ENCODE results near the gene PHACTR1.

Gene PHACTR1

DNA sequence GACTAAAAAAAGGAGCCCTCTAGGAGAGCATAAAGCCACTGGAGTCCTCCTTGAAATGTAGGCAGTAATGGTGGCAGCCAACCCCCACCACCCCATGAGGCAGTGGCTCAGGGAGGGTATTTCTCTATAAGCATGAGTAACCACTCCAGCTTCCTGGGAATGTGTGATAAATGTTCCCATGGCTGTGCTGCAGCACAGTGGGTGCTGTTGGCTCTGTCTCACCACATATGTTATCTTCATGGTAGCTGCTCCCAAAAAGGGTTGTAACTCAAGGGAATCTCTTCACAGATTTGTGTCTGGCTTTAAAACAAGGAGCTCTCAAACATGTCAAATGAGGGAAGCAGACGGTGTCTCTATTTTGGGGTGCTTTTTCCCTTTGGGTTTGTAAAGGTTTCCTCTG is 7.5 kb upstream of the PHACTR1 start:
- H3K4me3 ChIP-seq (replicated peaks; ENCODE audit: low read depth, low read length), result no peak overlapping the region
- TF ChIP-seq, protein P1, sequence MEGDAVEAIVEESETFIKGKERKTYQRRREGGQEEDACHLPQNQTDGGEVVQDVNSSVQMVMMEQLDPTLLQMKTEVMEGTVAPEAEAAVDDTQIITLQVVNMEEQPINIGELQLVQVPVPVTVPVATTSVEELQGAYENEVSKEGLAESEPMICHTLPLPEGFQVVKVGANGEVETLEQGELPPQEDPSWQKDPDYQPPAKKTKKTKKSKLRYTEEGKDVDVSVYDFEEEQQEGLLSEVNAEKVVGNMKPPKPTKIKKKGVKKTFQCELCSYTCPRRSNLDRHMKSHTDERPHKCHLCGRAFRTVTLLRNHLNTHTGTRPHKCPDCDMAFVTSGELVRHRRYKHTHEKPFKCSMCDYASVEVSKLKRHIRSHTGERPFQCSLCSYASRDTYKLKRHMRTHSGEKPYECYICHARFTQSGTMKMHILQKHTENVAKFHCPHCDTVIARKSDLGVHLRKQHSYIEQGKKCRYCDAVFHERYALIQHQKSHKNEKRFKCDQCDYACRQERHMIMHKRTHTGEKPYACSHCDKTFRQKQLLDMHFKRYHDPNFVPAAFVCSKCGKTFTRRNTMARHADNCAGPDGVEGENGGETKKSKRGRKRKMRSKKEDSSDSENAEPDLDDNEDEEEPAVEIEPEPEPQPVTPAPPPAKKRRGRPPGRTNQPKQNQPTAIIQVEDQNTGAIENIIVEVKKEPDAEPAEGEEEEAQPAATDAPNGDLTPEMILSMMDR (IDR thresholded peaks at IDR 0.05; ENCODE audit: low read depth, low read length, missing control alignments), result no peak
- peak; percentile 6 for DNase-seq (ENCODE audit: extremely low read depth, low read depth)

DNA sequence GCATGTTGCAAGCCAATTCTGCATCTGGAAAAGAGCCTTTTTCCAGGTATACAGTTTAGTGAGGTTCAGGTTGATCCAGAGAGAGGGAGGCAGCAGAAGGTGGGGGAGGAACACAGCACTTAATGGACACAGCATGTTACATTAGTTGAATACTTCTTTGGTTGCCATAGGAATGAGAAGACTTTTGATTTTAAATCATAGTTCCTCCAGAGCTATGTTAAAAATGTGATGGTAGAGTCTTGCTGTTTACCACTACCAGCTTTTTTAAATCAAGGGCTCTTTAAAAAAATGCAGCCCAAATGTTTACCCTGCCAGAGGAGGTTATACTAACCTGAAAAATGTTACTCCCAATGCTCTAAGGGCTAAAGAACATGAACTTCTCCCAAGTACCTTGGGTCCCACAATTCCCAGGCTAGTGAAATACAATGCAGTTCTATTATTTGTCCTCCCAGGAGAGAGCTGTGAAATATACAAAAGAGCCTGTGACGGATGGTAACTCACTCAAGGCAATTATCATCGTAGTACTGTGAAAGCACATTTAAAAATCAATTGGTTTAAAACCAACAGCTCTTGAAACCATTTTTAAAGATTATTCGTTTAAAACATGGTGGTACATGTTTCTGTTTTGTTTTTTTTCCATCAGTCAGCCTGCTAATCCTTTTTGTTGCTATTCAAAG is 6.9 kb upstream of the PHACTR1 start:
- TF ChIP-seq, protein P1 (IDR thresholded peaks at IDR 0.05; ENCODE audit: low read depth, low read length, missing control alignments), result no peak
- H3K4me3 ChIP-seq (replicated peaks; ENCODE audit: low read depth, low read length), result no peak overlapping the region
- DNase-seq (ENCODE audit: extremely low read depth, low read depth), result no peak

DNA sequence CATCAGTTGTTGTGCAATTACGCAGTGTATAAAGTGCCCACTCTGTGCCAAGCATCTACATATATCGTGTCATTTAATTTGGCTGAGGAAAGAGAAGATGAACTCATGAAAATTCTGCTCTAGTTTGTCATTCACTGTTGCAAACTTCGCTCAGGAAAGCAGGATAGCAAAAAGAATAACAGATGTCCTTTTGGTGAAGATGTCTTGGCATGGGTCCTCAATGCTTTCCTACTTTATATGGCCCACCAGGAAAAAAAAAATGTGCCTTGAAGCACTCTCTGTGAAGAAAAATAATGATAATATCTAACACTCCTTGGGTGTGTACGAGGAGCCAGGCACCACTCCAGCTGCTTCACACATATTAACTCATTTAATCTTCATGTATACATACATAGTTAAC is 5.6 kb upstream of the PHACTR1 start:
- no peak overlapping the region for H3K4me3 ChIP-seq (replicated peaks; ENCODE audit: low read depth, low read length)
- DNase-seq (ENCODE audit: extremely low read depth, low read depth), result no peak
- TF ChIP-seq, protein P1 (IDR thresholded peaks at IDR 0.05; ENCODE audit: low read depth, low read length, missing control alignments), result no peak

GRCh38 chr6:12714022-12714421 is 2.5 kb upstream of the PHACTR1 start:
- no peak overlapping the region for H3K4me3 ChIP-seq (replicated peaks; ENCODE audit: low read depth, low read length)
- TF ChIP-seq, protein P1 (IDR thresholded peaks at IDR 0.05; ENCODE audit: low read depth, low read length, missing control alignments), result no peak
- no peak for DNase-seq (ENCODE audit: extremely low read depth, low read depth)

DNA sequence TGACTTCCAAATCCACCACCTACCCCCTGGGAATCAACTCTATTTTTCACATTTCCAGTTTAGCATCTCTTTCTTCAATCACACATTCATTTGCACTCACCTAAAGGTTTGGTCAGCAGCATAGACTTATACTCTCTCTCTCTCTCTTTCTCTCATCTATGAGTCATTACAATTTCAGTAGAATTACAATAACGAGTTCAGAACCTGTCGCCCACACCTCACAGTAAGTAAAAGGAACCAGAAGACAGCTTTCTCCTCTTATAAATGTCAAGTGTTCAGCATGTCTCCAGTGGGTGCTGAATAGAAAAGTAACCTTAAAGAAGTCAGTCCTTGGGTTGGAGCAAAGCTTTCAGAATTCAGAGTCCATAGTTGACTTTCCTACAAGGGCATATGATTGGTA is 1.1 kb upstream of the PHACTR1 start:
- DNase-seq (ENCODE audit: extremely low read depth, low read depth), result no peak
- TF ChIP-seq, protein P1 (IDR thresholded peaks at IDR 0.05; ENCODE audit: low read depth, low read length, missing control alignments), result no peak
- no peak overlapping the region for H3K4me3 ChIP-seq (replicated peaks; ENCODE audit: low read depth, low read length)

GRCh38 chr6:12717356-12717755 is 789 bp downstream of the PHACTR1 start:
- TF ChIP-seq, protein P1 (IDR thresholded peaks at IDR 0.05; ENCODE audit: low read depth, low read length, missing control alignments), result no peak
- DNase-seq (ENCODE audit: extremely low read depth, low read depth), result no peak

GRCh38 chr6:12718015-12718414 is 1.4 kb downstream of the PHACTR1 start:
- TF ChIP-seq, protein P1 (IDR thresholded peaks at IDR 0.05; ENCODE audit: low read depth, low read length, missing control alignments), result no peak
- H3K4me3 ChIP-seq (replicated peaks; ENCODE audit: low read depth, low read length), result no peak overlapping the region
- peak; percentile 10 for DNase-seq (ENCODE audit: extremely low read depth, low read depth)

More at GRCh38 chr6:12717356-12717755, 789 bp downstream of the PHACTR1 start:
- H3K4me3 ChIP-seq (replicated peaks; ENCODE audit: low read depth, low read length), result no peak overlapping the region
